Measurements from ENCODE around the gene MN1. TPM values are rescaled to one million over a fixed set of nuclear protein-coding genes. Genes with fewer than 3 reads are reported as not detected.

MN1 gene
- total RNA-seq, 1 donor from 2014 or later: 0.07 TPM

DNA sequence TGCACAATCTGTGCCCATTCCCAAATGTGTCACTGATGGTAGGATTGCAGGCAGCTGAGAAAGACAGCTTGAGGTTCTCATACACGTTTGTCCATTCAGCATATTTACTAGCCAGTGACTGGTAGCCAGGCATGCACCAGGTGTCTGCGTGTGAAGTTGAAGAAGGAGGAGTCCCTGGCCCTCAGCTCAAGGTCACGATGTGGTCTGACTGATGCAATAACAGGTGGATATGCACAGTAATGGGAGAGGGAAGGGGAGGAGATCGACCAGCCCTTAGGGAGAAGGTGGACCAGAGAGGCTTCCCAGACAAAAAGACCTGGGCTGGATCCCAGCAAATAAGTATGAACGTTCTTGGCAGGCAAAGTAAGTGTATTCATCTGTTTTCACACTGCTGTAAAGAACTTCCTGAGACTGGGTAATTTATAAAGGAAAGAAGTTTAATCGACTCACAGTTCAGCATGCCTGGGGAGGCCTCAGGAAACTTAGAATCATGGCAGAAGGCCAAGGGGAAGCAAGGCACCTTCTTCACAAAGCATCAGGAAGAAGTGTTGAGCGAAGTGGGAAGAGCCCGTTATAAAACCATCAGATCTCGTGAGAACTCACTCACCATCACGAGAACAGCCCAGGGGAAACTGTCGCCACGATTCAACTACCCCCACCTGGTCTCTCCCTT, 96.0 kb downstream of the MN1 start:
- H3K27me3 Mint-ChIP-seq: peaks cover 2% of the 10 kb centered on the region
- no peaks in the 10 kb centered on the region for H3K4me1 Mint-ChIP-seq
- DNase-seq (no peak), ATAC-seq (ENCODE audit: low read depth) (no peak)
- TF ChIP-seq, protein P1, sequence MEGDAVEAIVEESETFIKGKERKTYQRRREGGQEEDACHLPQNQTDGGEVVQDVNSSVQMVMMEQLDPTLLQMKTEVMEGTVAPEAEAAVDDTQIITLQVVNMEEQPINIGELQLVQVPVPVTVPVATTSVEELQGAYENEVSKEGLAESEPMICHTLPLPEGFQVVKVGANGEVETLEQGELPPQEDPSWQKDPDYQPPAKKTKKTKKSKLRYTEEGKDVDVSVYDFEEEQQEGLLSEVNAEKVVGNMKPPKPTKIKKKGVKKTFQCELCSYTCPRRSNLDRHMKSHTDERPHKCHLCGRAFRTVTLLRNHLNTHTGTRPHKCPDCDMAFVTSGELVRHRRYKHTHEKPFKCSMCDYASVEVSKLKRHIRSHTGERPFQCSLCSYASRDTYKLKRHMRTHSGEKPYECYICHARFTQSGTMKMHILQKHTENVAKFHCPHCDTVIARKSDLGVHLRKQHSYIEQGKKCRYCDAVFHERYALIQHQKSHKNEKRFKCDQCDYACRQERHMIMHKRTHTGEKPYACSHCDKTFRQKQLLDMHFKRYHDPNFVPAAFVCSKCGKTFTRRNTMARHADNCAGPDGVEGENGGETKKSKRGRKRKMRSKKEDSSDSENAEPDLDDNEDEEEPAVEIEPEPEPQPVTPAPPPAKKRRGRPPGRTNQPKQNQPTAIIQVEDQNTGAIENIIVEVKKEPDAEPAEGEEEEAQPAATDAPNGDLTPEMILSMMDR (IDR thresholded peaks at IDR 0.05): no peak
- ChIA-PET CTCF (no interaction called here), POLR2A (no interaction called here)
- no peak overlapping the region for H3K27ac Mint-ChIP-seq
- intact Hi-C loops (cut with micrococcal nuclease): no loop called here
- H3K9me3 Mint-ChIP-seq: peaks cover 3% of the 10 kb centered on the region
- no peak overlapping the region for H3K4me3 Mint-ChIP-seq
- no peaks in the 10 kb centered on the region for H3K36me3 Mint-ChIP-seq (ENCODE audit: low read depth)

DNA sequence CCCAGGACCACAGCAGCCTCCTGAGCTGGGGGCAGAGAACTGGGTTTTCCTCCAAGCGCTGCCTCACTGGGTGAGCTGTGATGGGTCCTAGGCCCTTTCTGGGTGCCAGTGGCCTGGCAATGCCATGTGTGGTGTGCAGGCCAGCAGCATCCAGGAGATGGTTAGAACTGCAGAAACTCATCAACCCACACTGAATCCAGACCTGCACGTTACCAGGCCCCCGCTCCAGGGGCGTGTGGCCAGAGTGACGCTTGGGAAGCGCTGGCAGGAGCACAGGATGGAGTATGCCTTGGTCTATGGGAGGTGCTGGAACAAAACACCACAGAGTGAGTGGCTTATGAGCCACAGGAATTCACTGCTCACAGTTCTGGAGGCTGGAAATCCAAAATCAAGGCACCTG, 97.0 kb downstream of the MN1 start:
- H3K36me3 Mint-ChIP-seq (ENCODE audit: low read depth): no peaks in the 10 kb centered on the region
- TF ChIP-seq, protein P1 (IDR thresholded peaks at IDR 0.05): no peak
- no peak for ATAC-seq (ENCODE audit: low read depth)

DNA sequence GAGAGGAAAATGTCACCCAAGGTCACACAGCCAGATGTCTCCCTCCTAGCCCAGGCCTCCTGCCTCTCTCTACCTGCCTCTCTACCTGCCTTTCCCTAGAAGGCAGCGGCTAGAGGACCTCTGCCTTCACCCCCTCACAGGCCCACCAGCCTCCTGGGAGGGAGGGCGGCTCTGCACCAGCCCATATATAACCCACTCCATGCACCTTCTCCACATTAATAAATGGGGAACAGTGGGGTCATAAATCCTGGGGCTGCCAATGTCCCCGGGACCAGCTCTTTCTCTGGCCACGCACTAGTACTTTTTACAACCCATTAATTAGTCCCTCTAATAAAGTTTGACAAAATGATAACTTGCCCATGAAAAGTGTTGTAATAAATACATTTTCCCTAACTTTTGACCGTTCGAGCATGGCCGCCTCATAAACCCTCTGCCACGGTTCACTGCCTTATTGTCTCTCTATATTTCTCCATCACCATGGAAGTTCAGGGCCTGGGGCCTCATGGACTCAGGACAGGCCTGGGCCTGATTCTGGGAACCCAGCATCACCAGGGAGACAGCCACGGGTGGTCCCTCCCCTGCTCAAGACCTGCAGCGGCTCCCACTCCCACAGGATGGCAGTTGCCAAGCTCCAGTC, 102.1 kb downstream of the MN1 start:
- peaks cover 7% of the 10 kb centered on the region for H3K9me3 Mint-ChIP-seq
- no peak overlapping the region for H3K4me3 Mint-ChIP-seq
- TF ChIP-seq, protein P1 (IDR thresholded peaks at IDR 0.05): no peak
- H3K27me3 Mint-ChIP-seq: no peaks in the 10 kb centered on the region
- ChIA-PET POLR2A (no interaction called here), CTCF (no interaction called here)
- H3K36me3 Mint-ChIP-seq (ENCODE audit: low read depth): no peaks in the 10 kb centered on the region
- no peak overlapping the region for H3K27ac Mint-ChIP-seq
- intact Hi-C loops (cut with micrococcal nuclease): no loop called here
- DNase-seq (no peak), ATAC-seq (ENCODE audit: low read depth) (no peak)
- no peaks in the 10 kb centered on the region for H3K4me1 Mint-ChIP-seq

More for the DNA sequence above, 97.0 kb downstream of the MN1 start:
- H3K27ac Mint-ChIP-seq: no peak overlapping the region
- H3K4me1 Mint-ChIP-seq: no peaks in the 10 kb centered on the region
- peaks cover 3% of the 10 kb centered on the region for H3K9me3 Mint-ChIP-seq
- H3K4me3 Mint-ChIP-seq: no peak overlapping the region
- POLR2A ChIA-PET: no interaction called here
- CTCF ChIA-PET: no interaction called here
- no peaks in the 10 kb centered on the region for H3K27me3 Mint-ChIP-seq
- no peak for DNase-seq
- intact Hi-C loops (cut with micrococcal nuclease): no loop called here

- Mint-ChIP-seq H3K4me3 (no peak overlapping the region), H3K9me3 (peaks cover 7% of the 10 kb centered on the region), H3K27me3 (no peaks in the 10 kb centered on the region), H3K36me3 (ENCODE audit: low read depth) (no peaks in the 10 kb centered on the region), H3K4me1 (no peaks in the 10 kb centered on the region), H3K27ac (no peak overlapping the region)
- intact Hi-C loops (cut with micrococcal nuclease): no loop called here
- CTCF ChIA-PET: no interaction called here
- DNase-seq (no peak), ATAC-seq (ENCODE audit: low read depth) (no peak)
- TF ChIP-seq, protein P1 (IDR thresholded peaks at IDR 0.05): no peak
- POLR2A ChIA-PET: no interaction called here
Observed at GRCh38 chr22:27698813-27699212, 102.7 kb downstream of the MN1 start.

Other genes starting within 250 kb of the MN1 start
- 77.1 and 82.5 TPM in 2 replicates for gene PITPNB, start 117.5 kb upstream of the MN1 start, total RNA-seq

Data from activated B cell treated with CpG ODN at 0.5 μM for 24 hours (primary cell).